Calu3 (cell line): ENCODE results near the gene RALGPS1. TPM values are rescaled to one million over a fixed set of nuclear protein-coding genes. Genes with fewer than 3 reads are reported as not detected.

Experiments
- BruUV-seq: library from RNA; stranded (reverse); fragments of 400-500 nt; replicated peaks from 2 replicates; lab custom pipeline; 2021; lab: Mats Ljungman, UMichigan
- CTCF ChIA-PET: fragments of 300-600 bp; sonication (Branson Sonifier 250); formaldehyde crosslinking; loops from one replicate; lab custom pipeline; 2022; ENCODE audit warnings: antibody characterized with exemption; lab: Charles Lee
- DNase-seq: peaks from one replicate; pipeline ENCODE4 v3.0.0; 2022
- H3K27ac Mint-ChIP-seq: one replicate; pipeline ENCODE4 v1.8.0; 2022; ENCODE audit warnings: mixed read lengths; ENCODE audit not compliant: unreplicated experiment
- H3K27me3 Mint-ChIP-seq: one replicate; pipeline ENCODE4 v1.8.0; 2022; ENCODE audit warnings: mixed read lengths; ENCODE audit not compliant: unreplicated experiment
- H3K36me3 Mint-ChIP-seq: one replicate; pipeline ENCODE4 v1.8.0; 2022; ENCODE audit warnings: mild to moderate bottlenecking, moderate library complexity, mixed read lengths; ENCODE audit not compliant: insufficient read depth, unreplicated experiment
- H3K4me1 Mint-ChIP-seq: one replicate; pipeline ENCODE4 v1.8.0; 2022; ENCODE audit warnings: mild to moderate bottlenecking, low read depth, mixed read lengths; ENCODE audit not compliant: unreplicated experiment
- H3K4me3 Mint-ChIP-seq: one replicate; pipeline ENCODE4 v1.8.0; 2022; ENCODE audit warnings: mild to moderate bottlenecking, low read depth, moderate library complexity, mixed read lengths; ENCODE audit not compliant: unreplicated experiment
- H3K9me3 Mint-ChIP-seq: one replicate; pipeline ENCODE4 v1.8.0; 2022; ENCODE audit warnings: low read depth, mixed read lengths; ENCODE audit not compliant: unreplicated experiment
- intact Hi-C: fragments of 100-400 bp; cut with micrococcal nuclease; formaldehyde crosslinking; loops from one replicate; pipeline ENCODE4 v1.10.0; 2022; ENCODE audit not compliant: unreplicated experiment
- total RNA-seq: library from RNA; stranded (reverse); gene quantifications from 2 replicates; pipeline ENCODE4 v1.2.3, GENCODE V29; 2022
- TF ChIP-seq, protein P1 (sequence below): fragments of 200-600 bp; IDR thresholded peaks from one replicate; pipeline ENCODE4 v1.8.0; 2022; ENCODE audit warnings: antibody characterized with exemption; ENCODE audit not compliant: unreplicated experiment

Gene RALGPS1
- total RNA-seq, 1 experiment from 2014 or later, result 8.3 TPM

DNA sequence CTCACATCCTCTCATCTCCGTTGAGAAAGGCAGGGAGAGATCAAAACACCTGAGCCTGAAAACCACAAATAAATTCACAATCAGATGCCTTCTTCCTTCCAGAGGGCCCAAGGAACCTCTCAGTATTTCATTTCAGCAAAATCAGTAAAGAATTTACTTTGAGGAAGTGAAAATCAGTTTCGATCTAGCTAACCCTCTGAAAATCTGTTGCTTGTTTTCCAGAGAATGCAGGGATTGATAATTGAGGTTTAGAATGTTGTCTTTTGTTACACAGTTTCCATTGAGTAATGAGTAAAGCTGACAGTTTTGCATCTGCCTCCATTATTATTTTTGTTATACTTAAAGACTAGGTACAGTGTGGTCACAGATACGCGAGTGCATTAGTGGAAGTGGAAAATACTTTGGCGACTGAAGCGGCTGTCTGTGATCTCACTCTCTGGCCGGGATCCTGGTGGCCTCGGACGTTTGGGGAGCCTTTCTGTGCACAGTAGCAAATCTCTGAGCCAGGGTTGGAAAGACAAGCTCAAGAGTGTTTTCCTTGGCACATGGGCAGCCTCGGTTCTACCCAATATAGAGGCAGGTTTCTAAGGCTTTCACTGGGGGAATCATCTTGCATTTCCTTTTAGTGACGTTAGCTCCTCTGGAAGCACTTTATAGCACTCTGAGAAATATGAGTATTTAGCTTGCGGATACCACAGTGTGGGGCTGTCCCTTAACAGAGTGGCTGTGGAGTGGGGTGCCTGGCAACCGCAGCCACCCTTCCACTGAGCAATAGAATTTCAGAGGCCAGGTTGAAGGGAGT, 240.0 kb downstream of the RALGPS1 start:
- Mint-ChIP-seq H3K36me3 (no peaks in the 10 kb centered on the region), H3K27me3 (peaks cover 27% of the 10 kb centered on the region), H3K4me1 (no peaks in the 10 kb centered on the region), H3K9me3 (no peaks in the 10 kb centered on the region), H3K4me3 (no peak overlapping the region), H3K27ac (no peak overlapping the region)
- no TSS peak for BruUV-seq
- CTCF ChIA-PET, result no interaction called here
- no peak for DNase-seq
- intact Hi-C loops, result no loop called here
- TF ChIP-seq, protein P1, sequence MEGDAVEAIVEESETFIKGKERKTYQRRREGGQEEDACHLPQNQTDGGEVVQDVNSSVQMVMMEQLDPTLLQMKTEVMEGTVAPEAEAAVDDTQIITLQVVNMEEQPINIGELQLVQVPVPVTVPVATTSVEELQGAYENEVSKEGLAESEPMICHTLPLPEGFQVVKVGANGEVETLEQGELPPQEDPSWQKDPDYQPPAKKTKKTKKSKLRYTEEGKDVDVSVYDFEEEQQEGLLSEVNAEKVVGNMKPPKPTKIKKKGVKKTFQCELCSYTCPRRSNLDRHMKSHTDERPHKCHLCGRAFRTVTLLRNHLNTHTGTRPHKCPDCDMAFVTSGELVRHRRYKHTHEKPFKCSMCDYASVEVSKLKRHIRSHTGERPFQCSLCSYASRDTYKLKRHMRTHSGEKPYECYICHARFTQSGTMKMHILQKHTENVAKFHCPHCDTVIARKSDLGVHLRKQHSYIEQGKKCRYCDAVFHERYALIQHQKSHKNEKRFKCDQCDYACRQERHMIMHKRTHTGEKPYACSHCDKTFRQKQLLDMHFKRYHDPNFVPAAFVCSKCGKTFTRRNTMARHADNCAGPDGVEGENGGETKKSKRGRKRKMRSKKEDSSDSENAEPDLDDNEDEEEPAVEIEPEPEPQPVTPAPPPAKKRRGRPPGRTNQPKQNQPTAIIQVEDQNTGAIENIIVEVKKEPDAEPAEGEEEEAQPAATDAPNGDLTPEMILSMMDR, result no peak

DNA sequence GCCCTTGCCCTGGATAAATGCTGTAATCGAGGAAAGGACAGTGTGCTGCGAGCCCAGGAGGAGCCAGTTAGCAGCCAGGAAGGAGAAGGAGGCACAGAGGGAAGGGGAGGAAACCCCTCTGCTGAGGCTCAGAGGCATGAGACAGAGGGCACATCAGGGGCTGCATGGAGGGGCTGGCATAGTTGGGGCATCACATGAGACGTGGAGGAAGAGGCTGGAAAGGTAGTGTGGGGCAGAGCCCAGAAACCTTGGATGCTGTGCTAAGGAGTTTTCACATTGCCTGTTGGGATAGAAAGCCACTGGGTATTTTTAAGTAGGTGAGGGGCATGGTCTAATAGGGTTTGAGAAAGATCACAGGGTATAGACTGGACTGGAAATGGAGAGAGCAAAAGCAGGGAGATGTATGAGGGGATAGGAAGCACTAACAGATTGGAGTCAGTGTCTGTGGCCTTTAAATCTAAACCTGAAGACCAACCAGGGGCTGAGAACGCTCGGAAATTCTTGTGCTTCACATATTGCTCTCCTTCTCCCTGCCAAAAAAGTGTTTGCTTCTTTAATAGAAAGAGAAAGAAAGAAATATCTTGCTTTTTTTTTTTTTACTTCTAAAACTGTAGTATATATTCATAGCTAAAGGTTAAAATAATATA, 240.9 kb downstream of the RALGPS1 start:
- BruUV-seq, result no TSS peak
- intact Hi-C loops, result no loop called here
- no peak for DNase-seq
- H3K4me1 Mint-ChIP-seq, result no peaks in the 10 kb centered on the region
- H3K9me3 Mint-ChIP-seq, result no peaks in the 10 kb centered on the region
- no peaks in the 10 kb centered on the region for H3K36me3 Mint-ChIP-seq
- TF ChIP-seq, protein P1, result no peak
- no peak overlapping the region for H3K4me3 Mint-ChIP-seq
- peaks cover 27% of the 10 kb centered on the region for H3K27me3 Mint-ChIP-seq
- H3K27ac Mint-ChIP-seq, result no peak overlapping the region
- CTCF ChIA-PET, result no interaction called here

DNA sequence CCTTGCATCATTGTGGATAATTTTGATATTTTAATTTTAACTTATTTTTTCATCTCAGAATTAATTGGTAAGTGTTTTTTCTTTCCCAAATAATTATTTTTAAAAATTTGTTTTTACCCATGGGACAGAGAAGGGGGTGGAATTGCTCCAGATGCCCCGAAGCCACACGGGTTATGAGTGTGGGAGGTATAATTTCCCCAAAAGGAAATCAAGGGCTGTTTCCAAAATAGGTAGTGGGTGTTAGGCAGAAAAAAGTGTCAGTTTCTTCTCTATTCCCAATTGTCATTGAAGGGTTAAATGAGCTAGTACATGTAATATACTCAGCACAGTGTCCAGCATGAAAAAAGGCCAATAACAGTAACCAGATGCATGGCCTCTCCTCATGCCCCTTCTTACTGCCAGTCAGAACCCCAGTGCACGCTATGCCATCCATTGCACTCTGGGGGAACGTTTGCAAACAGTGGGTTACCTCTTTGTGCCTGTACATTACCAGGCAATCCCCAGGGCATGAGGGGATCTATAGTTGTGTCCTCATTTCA, 244.3 kb downstream of the RALGPS1 start:
- no peak for DNase-seq
- Mint-ChIP-seq H3K36me3 (no peaks in the 10 kb centered on the region), H3K27ac (no peak overlapping the region), H3K4me1 (no peaks in the 10 kb centered on the region), H3K9me3 (no peaks in the 10 kb centered on the region), H3K27me3 (peaks cover 14% of the 10 kb centered on the region), H3K4me3 (no peak overlapping the region)
- intact Hi-C loops, result no loop called here
- BruUV-seq, result no TSS peak
- TF ChIP-seq, protein P1, result no peak
- CTCF ChIA-PET, result no interaction called here

DNA sequence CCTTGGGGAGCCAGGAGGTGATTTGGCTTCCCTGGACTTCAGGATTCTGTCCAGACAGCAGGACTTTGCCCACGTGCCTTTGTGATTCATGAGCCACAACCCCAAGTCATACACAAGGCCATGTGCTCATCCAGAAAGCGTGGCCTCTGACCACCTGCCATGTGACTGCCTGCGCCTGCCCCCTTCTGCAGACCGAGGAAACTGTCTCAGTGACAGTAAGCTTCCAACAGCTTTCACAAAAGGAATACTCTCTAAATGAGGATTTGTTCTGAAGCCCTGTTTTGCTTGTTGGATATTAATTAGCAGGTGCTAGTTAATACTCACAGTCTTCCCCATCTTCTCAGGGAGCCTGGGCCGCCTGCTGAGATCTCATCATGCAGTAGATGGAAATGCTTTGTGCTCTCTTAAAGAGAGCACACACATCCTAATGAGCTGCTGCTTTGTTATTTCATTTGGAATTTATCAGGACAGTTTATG, 244.8 kb downstream of the RALGPS1 start:
- no peak overlapping the region for H3K4me3 Mint-ChIP-seq
- H3K27me3 Mint-ChIP-seq, result peaks cover 14% of the 10 kb centered on the region
- H3K4me1 Mint-ChIP-seq, result no peaks in the 10 kb centered on the region
- DNase-seq, result peak; percentile 31
- H3K27ac Mint-ChIP-seq, result no peak overlapping the region
- CTCF ChIA-PET, result no interaction called here
- BruUV-seq, result no TSS peak
- no peaks in the 10 kb centered on the region for H3K36me3 Mint-ChIP-seq
- intact Hi-C loops, result no loop called here
- H3K9me3 Mint-ChIP-seq, result no peaks in the 10 kb centered on the region
- TF ChIP-seq, protein P1, result no peak
